OCI-LY3 (cell line): ENCODE results near the gene TBC1D23.

Experiments
- H2AFZ ChIP-seq: fragments of 200-600, 300-600 bp; shearing (Covaris generic); 2 replicates; pipeline ENCODE4 v1.6.0; 2014; ENCODE audit warnings: antibody characterized with exemption, low read depth, low read length
- H3K27ac ChIP-seq: fragments of 200-600, 300-600 bp; sonication (generic); 2 replicates; pipeline ENCODE4 v1.5.1; 2014; ENCODE audit warnings: mild to moderate bottlenecking, low read length, moderate library complexity, mixed read lengths
- H3K27me3 ChIP-seq: fragments of 200-600, 300-600 bp; sonication (generic); 2 replicates; pipeline ENCODE4 v1.6.1; 2014; ENCODE audit warnings: low read depth, low read length, mixed read lengths
- H3K36me3 ChIP-seq: fragments of 200-600, 300-600 bp; sonication (generic); replicated peaks from 2 replicates; pipeline ENCODE3; 2014; ENCODE audit warnings: low read depth, low read length, mixed read lengths
- H3K4me1 ChIP-seq: fragments of 300-600, 200-600 bp; sonication (generic); 2 replicates; pipeline ENCODE4 v1.6.1; 2014; ENCODE audit warnings: low read length, mixed read lengths
- H3K4me2 ChIP-seq: fragments of 200-600, 300-600 bp; sonication (generic); 2 replicates; pipeline ENCODE4 v1.6.1; 2014; ENCODE audit warnings: low read length, mixed read lengths
- H3K4me3 ChIP-seq: fragments of 300-600, 200-600 bp; sonication (generic); 2 replicates; pipeline ENCODE4 v1.5.1; 2014; ENCODE audit warnings: antibody characterized with exemption, mild to moderate bottlenecking, low read length, moderate library complexity
- H3K79me2 ChIP-seq: fragments of 300-600, 200-600 bp; shearing (Covaris generic); 2 replicates; pipeline ENCODE4 v1.6.1; 2014; ENCODE audit warnings: mild to moderate bottlenecking, low read length, mixed read lengths
- H3K9ac ChIP-seq: fragments of 300-600, 200-600 bp; shearing (Covaris generic); 2 replicates; pipeline ENCODE4 v1.6.0; 2014; ENCODE audit warnings: mild to moderate bottlenecking, low read length, moderate library complexity
- H3K9me3 ChIP-seq: fragments of 200-600, 300-600 bp; shearing (Covaris generic); 2 replicates; pipeline ENCODE4 v1.6.1; 2014; ENCODE audit warnings: low read length, mixed read lengths; ENCODE audit not compliant: insufficient read depth
- H4K20me1 ChIP-seq: fragments of 200-600, 300-600 bp; sonication (generic); 2 replicates; pipeline ENCODE4 v1.6.1; 2016; ENCODE audit warnings: low read length, mixed read lengths; ENCODE audit not compliant: insufficient read depth
- CTCF ChIP-seq: fragments of 200-600, 300-600 bp; sonication (generic); IDR thresholded peaks from 2 replicates; pipeline ENCODE4 v1.5.1; 2014; ENCODE audit warnings: antibody characterized with exemption, low read length, low read depth
- EZH2phosphoT487 ChIP-seq: fragments of 200-600 bp; shearing (Covaris generic); IDR thresholded peaks from 2 replicates; pipeline ENCODE4 v1.6.1; 2018; ENCODE audit warnings: antibody characterized with exemption, mixed run types, low read depth

The TBC1D23 gene

GRCh38 chr3:100360757-100361496, 100.1 kb downstream of the TBC1D23 start:
- peaks cover 72% of the 10 kb centered on the region for H3K36me3 ChIP-seq

GRCh38 chr3:100361897-100362296, 101.1 kb downstream of the TBC1D23 start:
- peaks cover 68% of the 10 kb centered on the region for H3K36me3 ChIP-seq

More at GRCh38 chr3:100360757-100361496, 100.1 kb downstream of the TBC1D23 start:
- no peak for TF ChIP-seq CTCF
- no peak for TF ChIP-seq EZH2phosphoT487
- Histone ChIP-seq H3K27ac (no peak overlapping the region), H3K4me2 (no peak overlapping the region), H3K27me3 (no peaks in the 10 kb centered on the region), H2AFZ (no peak overlapping the region), H3K9me3 (no peaks in the 10 kb centered on the region), H3K9ac (no peak overlapping the region), H3K4me1 (no peaks in the 10 kb centered on the region), H3K79me2 (no peaks in the 10 kb centered on the region), H3K4me3 (no peak overlapping the region), H4K20me1 (no peaks in the 10 kb centered on the region)

GRCh38 chr3:100364421-100364820, 103.6 kb downstream of the TBC1D23 start:
- H3K9ac ChIP-seq = no peak overlapping the region
- H3K4me2 ChIP-seq = no peak overlapping the region
- no peaks in the 10 kb centered on the region for H3K4me1 ChIP-seq
- H3K27me3 ChIP-seq = no peaks in the 10 kb centered on the region
- H3K9me3 ChIP-seq = no peaks in the 10 kb centered on the region
- H3K4me3 ChIP-seq = no peak overlapping the region
- H3K27ac ChIP-seq = no peak overlapping the region
- no peaks in the 10 kb centered on the region for H4K20me1 ChIP-seq
- H2AFZ ChIP-seq = no peak overlapping the region
- H3K36me3 ChIP-seq = peaks cover 71% of the 10 kb centered on the region
- TF ChIP-seq EZH2phosphoT487 (no peak), CTCF (no peak)
- H3K79me2 ChIP-seq = no peaks in the 10 kb centered on the region

More at GRCh38 chr3:100361897-100362296, 101.1 kb downstream of the TBC1D23 start:
- Histone ChIP-seq H4K20me1 (no peaks in the 10 kb centered on the region), H3K4me3 (no peak overlapping the region), H3K4me1 (no peaks in the 10 kb centered on the region), H3K9me3 (no peaks in the 10 kb centered on the region), H3K9ac (no peak overlapping the region), H3K4me2 (no peak overlapping the region), H2AFZ (no peak overlapping the region), H3K27me3 (no peaks in the 10 kb centered on the region), H3K79me2 (no peaks in the 10 kb centered on the region), H3K27ac (no peak overlapping the region)
- TF ChIP-seq CTCF (no peak), EZH2phosphoT487 (no peak)

- Histone ChIP-seq H3K36me3 (peaks cover 59% of the 10 kb centered on the region), H3K27ac (no peak overlapping the region), H3K9me3 (no peaks in the 10 kb centered on the region), H3K4me1 (no peaks in the 10 kb centered on the region), H2AFZ (no peak overlapping the region), H3K9ac (no peak overlapping the region), H3K27me3 (no peaks in the 10 kb centered on the region), H3K79me2 (no peaks in the 10 kb centered on the region), H3K4me2 (no peak overlapping the region), H3K4me3 (no peak overlapping the region), H4K20me1 (no peaks in the 10 kb centered on the region)
- TF ChIP-seq EZH2phosphoT487 (no peak), CTCF (no peak)
These were observed 105.6 kb downstream of the TBC1D23 start for GRCh38 chr3:100366424-100366823.
